ENCODE results near the gene IRF4.

The IRF4 gene

GRCh38 chr6:451847-452246 is 60.3 kb downstream of the IRF4 start:
- no peak overlapping the region for H3K4me3 Mint-ChIP-seq
- H3K27ac Mint-ChIP-seq, result no peak overlapping the region
- peaks cover 11% of the 10 kb centered on the region for H3K27me3 Mint-ChIP-seq
- peaks cover 29% of the 10 kb centered on the region for H3K4me1 Mint-ChIP-seq
- H3K36me3 Mint-ChIP-seq, result no peaks in the 10 kb centered on the region
- no peak for ATAC-seq
- H3K9me3 Mint-ChIP-seq, result peaks cover 2% of the 10 kb centered on the region

- Mint-ChIP-seq H3K36me3 (no peaks in the 10 kb centered on the region), H3K9me3 (peaks cover 2% of the 10 kb centered on the region), H3K27ac (no peak overlapping the region), H3K4me1 (peaks cover 30% of the 10 kb centered on the region), H3K4me3 (no peak overlapping the region), H3K27me3 (peaks cover 11% of the 10 kb centered on the region)
- ATAC-seq, result no peak
These were observed 60.9 kb downstream of the IRF4 start for GRCh38 chr6:452301-453067.

- ATAC-seq, result no peak
- Mint-ChIP-seq H3K27me3 (peaks cover 11% of the 10 kb centered on the region), H3K4me1 (peaks cover 23% of the 10 kb centered on the region), H3K36me3 (no peaks in the 10 kb centered on the region), H3K9me3 (peaks cover 2% of the 10 kb centered on the region), H3K4me3 (no peak overlapping the region), H3K27ac (no peak overlapping the region)
These were observed 61.6 kb downstream of the IRF4 start for GRCh38 chr6:453152-453551.

- H3K4me1 Mint-ChIP-seq, result peaks cover 11% of the 10 kb centered on the region
- no peak overlapping the region for H3K27ac Mint-ChIP-seq
- H3K36me3 Mint-ChIP-seq, result no peaks in the 10 kb centered on the region
- H3K27me3 Mint-ChIP-seq, result peaks cover 2% of the 10 kb centered on the region
- no peak overlapping the region for H3K4me3 Mint-ChIP-seq
- H3K9me3 Mint-ChIP-seq, result peaks cover 2% of the 10 kb centered on the region
- ATAC-seq, result no peak
These were observed 62.8 kb downstream of the IRF4 start for GRCh38 chr6:454148-454991.

GRCh38 chr6:455006-455585 is 63.5 kb downstream of the IRF4 start:
- Mint-ChIP-seq H3K9me3 (peaks cover 3% of the 10 kb centered on the region), H3K27ac (no peak overlapping the region), H3K4me1 (peaks cover 9% of the 10 kb centered on the region), H3K4me3 (no peak overlapping the region), H3K27me3 (no peaks in the 10 kb centered on the region), H3K36me3 (no peaks in the 10 kb centered on the region)
- no peak for ATAC-seq

GRCh38 chr6:455835-456234 is 64.3 kb downstream of the IRF4 start:
- no peaks in the 10 kb centered on the region for H3K27me3 Mint-ChIP-seq
- no peak overlapping the region for H3K4me3 Mint-ChIP-seq
- H3K27ac Mint-ChIP-seq, result no peak overlapping the region
- H3K36me3 Mint-ChIP-seq, result no peaks in the 10 kb centered on the region
- H3K4me1 Mint-ChIP-seq, result peaks cover 9% of the 10 kb centered on the region
- ATAC-seq, result no peak
- peaks cover 3% of the 10 kb centered on the region for H3K9me3 Mint-ChIP-seq

- Mint-ChIP-seq H3K27me3 (no peaks in the 10 kb centered on the region), H3K36me3 (no peaks in the 10 kb centered on the region), H3K9me3 (peaks cover 3% of the 10 kb centered on the region), H3K4me3 (no peak overlapping the region), H3K4me1 (peaks cover 9% of the 10 kb centered on the region), H3K27ac (no peak overlapping the region)
- no peak for ATAC-seq
These were observed 64.9 kb downstream of the IRF4 start for GRCh38 chr6:456358-456867.

- H3K4me1 Mint-ChIP-seq, result peaks cover 9% of the 10 kb centered on the region
These were observed 65.3 kb downstream of the IRF4 start for GRCh38 chr6:456887-457286.

More at GRCh38 chr6:456887-457286, 65.3 kb downstream of the IRF4 start:
- no peak overlapping the region for H3K4me3 Mint-ChIP-seq
- no peak overlapping the region for H3K27ac Mint-ChIP-seq
- no peak for ATAC-seq
- no peaks in the 10 kb centered on the region for H3K27me3 Mint-ChIP-seq
- no peaks in the 10 kb centered on the region for H3K36me3 Mint-ChIP-seq
- peaks cover 3% of the 10 kb centered on the region for H3K9me3 Mint-ChIP-seq
